Measurements from ENCODE around the gene OTOA. TPM values are rescaled to one million over a fixed set of nuclear protein-coding genes. Genes with fewer than 3 reads are reported as not detected.
"Not testable (repeated sequence)": the region's sequence is repeated elsewhere in the genome, so short reads cannot be mapped to it uniquely, and the experiment has no call there.

OTOA gene
- total RNA-seq, 3 donors from 2014 or later, result not detected

GRCh38 chr16:21768280-21768679, 104.5 kb downstream of the OTOA start:
- H3K36me3 Mint-ChIP-seq (ENCODE audit: insufficient read depth); ATAC-seq; H3K4me1 Mint-ChIP-seq (ENCODE audit: low read depth); DNase-seq; H3K9me3 Mint-ChIP-seq; H3K27me3 Mint-ChIP-seq (ENCODE audit: low read depth); H3K4me3 Mint-ChIP-seq: not testable (repeated sequence)

DNA sequence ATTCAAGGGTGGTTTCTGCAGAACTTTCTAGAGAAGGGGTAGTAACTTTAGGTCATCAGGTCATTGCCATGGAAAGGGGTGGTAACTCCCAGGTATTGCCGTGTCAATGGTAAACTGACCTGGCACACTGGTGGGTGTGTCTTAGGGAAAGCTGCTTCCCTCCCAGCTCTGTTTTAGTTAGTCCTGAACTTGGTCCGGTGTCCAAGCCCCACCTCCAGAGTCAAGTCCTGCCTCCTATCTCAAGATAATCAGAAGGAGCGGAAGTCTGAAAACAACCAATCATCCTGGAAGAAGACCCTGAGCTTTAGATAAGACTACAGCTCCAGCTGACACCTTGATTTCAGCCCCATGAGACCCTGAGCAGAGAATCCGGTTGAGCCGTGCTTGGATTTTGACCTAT, 105.0 kb downstream of the OTOA start:
- H3K9me3 Mint-ChIP-seq; H3K36me3 Mint-ChIP-seq (ENCODE audit: insufficient read depth); H3K27me3 Mint-ChIP-seq (ENCODE audit: low read depth); H3K4me1 Mint-ChIP-seq (ENCODE audit: low read depth); ATAC-seq; DNase-seq; H3K4me3 Mint-ChIP-seq: not testable (repeated sequence)

- H3K27me3 Mint-ChIP-seq (ENCODE audit: low read depth); H3K9me3 Mint-ChIP-seq: not testable (repeated sequence)
Observed at GRCh38 chr16:21769284-21769683, 105.5 kb downstream of the OTOA start.

DNA sequence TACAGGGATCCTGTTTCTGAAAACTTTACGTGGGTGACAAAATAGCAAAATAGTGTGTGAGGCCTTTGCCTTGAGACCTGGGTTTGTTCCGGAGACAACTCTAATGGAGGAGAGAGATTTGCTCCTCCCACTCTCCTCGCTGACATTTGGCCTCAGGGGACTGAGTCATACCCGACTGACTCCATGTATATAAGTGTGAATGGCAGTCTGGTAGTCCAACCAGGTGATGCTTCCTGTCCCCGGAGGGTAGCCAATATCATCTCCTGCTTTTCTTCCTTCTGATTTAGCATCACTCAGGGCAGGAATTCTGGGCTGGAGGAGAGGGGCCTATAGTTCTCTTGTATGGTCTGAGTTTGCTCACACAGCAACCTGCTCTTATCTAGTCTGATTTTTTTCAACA, 106.8 kb downstream of the OTOA start:
- not testable (repeated sequence) for H3K4me3 Mint-ChIP-seq; H3K9me3 Mint-ChIP-seq; H3K27me3 Mint-ChIP-seq (ENCODE audit: low read depth); H3K36me3 Mint-ChIP-seq (ENCODE audit: insufficient read depth); DNase-seq; H3K4me1 Mint-ChIP-seq (ENCODE audit: low read depth)
- ATAC-seq, result peak in 1 of 2 donors; percentile 51

More at GRCh38 chr16:21769284-21769683, 105.5 kb downstream of the OTOA start:
- DNase-seq; ATAC-seq; H3K4me1 Mint-ChIP-seq (ENCODE audit: low read depth); H3K36me3 Mint-ChIP-seq (ENCODE audit: insufficient read depth); H3K4me3 Mint-ChIP-seq: not testable (repeated sequence)

GRCh38 chr16:21772547-21773206, 108.9 kb downstream of the OTOA start:
- not testable (repeated sequence) for H3K27me3 Mint-ChIP-seq (ENCODE audit: low read depth); H3K4me3 Mint-ChIP-seq; DNase-seq; H3K9me3 Mint-ChIP-seq; ATAC-seq; H3K36me3 Mint-ChIP-seq (ENCODE audit: insufficient read depth); H3K4me1 Mint-ChIP-seq (ENCODE audit: low read depth)

GRCh38 chr16:21773207-21773553, 109.4 kb downstream of the OTOA start:
- not testable (repeated sequence) for DNase-seq; H3K27me3 Mint-ChIP-seq (ENCODE audit: low read depth); H3K4me1 Mint-ChIP-seq (ENCODE audit: low read depth); H3K9me3 Mint-ChIP-seq; H3K36me3 Mint-ChIP-seq (ENCODE audit: insufficient read depth); H3K4me3 Mint-ChIP-seq; ATAC-seq

DNA sequence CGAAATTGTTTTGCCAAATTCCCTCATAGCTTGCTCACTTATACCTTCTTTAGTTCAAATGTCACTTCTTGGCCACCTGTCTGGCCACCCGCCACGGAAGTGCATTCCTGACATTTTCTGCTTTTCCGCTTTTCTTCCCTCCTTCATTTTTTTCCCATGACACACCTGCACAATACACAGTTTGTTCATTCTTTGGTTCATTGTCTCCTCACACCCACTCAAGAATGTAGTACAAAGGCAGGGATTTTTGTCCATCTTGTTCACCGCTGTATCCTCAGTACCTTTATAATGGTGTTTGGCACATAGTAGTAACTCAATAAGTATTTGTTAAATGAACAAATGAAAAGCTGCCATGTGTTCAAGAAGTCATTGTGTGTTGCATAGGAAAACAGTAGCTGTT, 116.8 kb downstream of the OTOA start:
- not testable (repeated sequence) for H3K36me3 Mint-ChIP-seq (ENCODE audit: insufficient read depth); H3K4me1 Mint-ChIP-seq (ENCODE audit: low read depth); H3K27me3 Mint-ChIP-seq (ENCODE audit: low read depth); H3K9me3 Mint-ChIP-seq; H3K4me3 Mint-ChIP-seq; ATAC-seq; DNase-seq

DNA sequence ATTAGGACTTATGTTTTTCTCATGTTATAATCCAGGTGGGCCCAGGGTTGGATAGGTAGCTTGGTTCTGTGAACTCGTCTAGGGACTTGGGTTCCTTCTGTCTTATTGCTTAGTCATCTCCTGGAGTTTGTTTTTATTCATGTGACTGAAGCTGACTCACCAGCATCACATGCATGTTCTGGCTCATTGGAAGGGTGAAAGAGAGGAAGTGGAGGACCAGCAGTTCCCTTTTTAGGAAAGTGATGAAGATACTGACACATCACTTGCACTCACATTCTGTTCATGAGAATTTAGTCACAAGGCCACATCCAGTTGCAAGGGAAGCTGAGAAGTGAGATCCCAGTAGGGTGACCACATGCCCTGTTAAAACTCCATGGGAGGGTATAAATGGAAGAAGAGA, 126.7 kb downstream of the OTOA start:
- DNase-seq; H3K36me3 Mint-ChIP-seq (ENCODE audit: insufficient read depth); H3K27me3 Mint-ChIP-seq (ENCODE audit: low read depth); H3K4me3 Mint-ChIP-seq; H3K4me1 Mint-ChIP-seq (ENCODE audit: low read depth); H3K9me3 Mint-ChIP-seq: not testable (repeated sequence)
- ATAC-seq, result peak; percentile 95 to 97

- H3K4me1 Mint-ChIP-seq (ENCODE audit: low read depth); H3K36me3 Mint-ChIP-seq (ENCODE audit: insufficient read depth); H3K27me3 Mint-ChIP-seq (ENCODE audit: low read depth); DNase-seq; ATAC-seq; H3K9me3 Mint-ChIP-seq; H3K4me3 Mint-ChIP-seq: not testable (repeated sequence)
Observed at GRCh38 chr16:21793310-21793709, 129.5 kb downstream of the OTOA start.

DNA sequence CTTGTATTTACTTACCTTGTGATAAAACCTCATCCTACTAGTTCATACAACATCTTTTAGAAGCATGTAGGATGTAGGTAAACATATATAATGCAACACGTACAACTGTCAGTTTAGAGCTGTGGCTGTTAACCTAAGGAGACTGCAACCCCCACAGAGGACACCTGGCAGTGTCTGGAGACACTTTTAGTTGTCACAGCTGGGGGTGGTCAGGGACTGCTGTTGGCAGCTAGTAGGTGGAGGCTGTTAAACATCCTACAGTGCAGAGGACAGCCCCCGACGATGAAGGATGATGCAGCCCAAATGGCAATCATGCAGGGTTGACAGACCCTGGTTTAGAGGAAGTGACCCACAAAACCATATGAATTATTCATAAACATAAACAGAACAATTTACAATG, 134.8 kb downstream of the OTOA start:
- not testable (repeated sequence) for H3K4me1 Mint-ChIP-seq (ENCODE audit: low read depth); ATAC-seq

GRCh38 chr16:21801538-21802374, 138.0 kb downstream of the OTOA start:
- H3K4me3 Mint-ChIP-seq; H3K4me1 Mint-ChIP-seq (ENCODE audit: low read depth); H3K27me3 Mint-ChIP-seq (ENCODE audit: low read depth); H3K9me3 Mint-ChIP-seq; H3K36me3 Mint-ChIP-seq (ENCODE audit: insufficient read depth); DNase-seq: not testable (repeated sequence)
- ATAC-seq, result peak; percentile 32 to 57

More for the DNA sequence above, 134.8 kb downstream of the OTOA start:
- not testable (repeated sequence) for H3K4me3 Mint-ChIP-seq; DNase-seq; H3K36me3 Mint-ChIP-seq (ENCODE audit: insufficient read depth); H3K9me3 Mint-ChIP-seq; H3K27me3 Mint-ChIP-seq (ENCODE audit: low read depth)

DNA sequence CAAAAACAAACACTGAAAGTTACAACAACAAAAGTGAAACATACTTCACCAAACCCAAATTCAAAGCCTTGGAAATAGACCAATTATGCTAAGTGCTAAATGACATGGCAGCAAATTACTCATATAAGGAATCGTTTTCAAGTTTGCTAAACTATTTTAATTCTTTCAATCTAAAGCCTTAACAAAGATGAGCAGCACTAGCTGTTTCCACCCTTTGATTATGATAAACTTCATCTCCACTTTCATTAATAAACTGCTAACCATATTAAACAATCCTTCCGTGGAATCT, 138.6 kb downstream of the OTOA start:
- H3K27me3 Mint-ChIP-seq (ENCODE audit: low read depth); H3K36me3 Mint-ChIP-seq (ENCODE audit: insufficient read depth); DNase-seq; H3K9me3 Mint-ChIP-seq; H3K4me1 Mint-ChIP-seq (ENCODE audit: low read depth); H3K4me3 Mint-ChIP-seq: not testable (repeated sequence)
- ATAC-seq, result peak; percentile 38 to 43

Other genes with a start within 250 kb of the OTOA start
- gene METTL9, start 64.4 kb upstream of the OTOA start, total RNA-seq, result 10 to 100 TPM; 66.4 to 75.8 (median 69.3) TPM
- gene IGSF6, start 11.4 kb upstream of the OTOA start, total RNA-seq, result not detected
- 10 to 100 TPM; 72.4 to 88.3 (median 84.4) TPM for gene NPIPB4, start 193.8 kb downstream of the OTOA start, total RNA-seq